ENCODE results near the gene RENBP. TPM values are rescaled to one million over a fixed set of nuclear protein-coding genes. Genes with fewer than 3 reads are reported as not detected.

The RENBP gene
- total RNA-seq, 2 experiments from 2014 or later, result 8.6 to 9.3 TPM

- H3K9me3 Mint-ChIP-seq, result no peaks in the 10 kb centered on the region
- TF ChIP-seq CTCF (IDR thresholded peaks at IDR 0.05), result no peak
Measured at GRCh38 chrX:153960077-153960476, 15.6 kb upstream of the RENBP start.

GRCh38 chrX:153959649-153960048 is 15.2 kb upstream of the RENBP start:
- Mint-ChIP-seq H3K27ac (no peak overlapping the region), H3K9me3 (no peaks in the 10 kb centered on the region), H3K36me3 (ENCODE audit: low read depth) (peaks cover 49% of the 10 kb centered on the region), H3K27me3 (no peaks in the 10 kb centered on the region), H3K4me3 (no peak overlapping the region), H3K4me1 (ENCODE audit: low read depth) (no peaks in the 10 kb centered on the region)
- DNase-seq, result no peak
- no peak for TF ChIP-seq CTCF (IDR thresholded peaks at IDR 0.05)
- peaks cover 5% of the 10 kb centered on the region for H3K4me1 ChIP-seq (ENCODE audit: insufficient read depth, low read length)
- H3K36me3 ChIP-seq (ENCODE audit: insufficient read depth, low read length), result peaks cover 95% of the 10 kb centered on the region
- CTCF ChIA-PET, result no interaction called here
- no peaks in the 10 kb centered on the region for H3K9me3 ChIP-seq (ENCODE audit: control insufficient read depth in 1 of 2, insufficient read depth in 1 of 2, low read length in 2 of 2)
- ATAC-seq (ENCODE audit: poor library complexity), result no peak
- H3K27ac ChIP-seq (ENCODE audit: low read depth in 1 of 2, low read length in 2 of 2), result no peak overlapping the region
- POLR2A ChIA-PET, result no interaction called here
- H3K4me3 ChIP-seq (ENCODE audit: low read length), result no peak overlapping the region
- no peaks in the 10 kb centered on the region for H3K27me3 ChIP-seq (ENCODE audit: control insufficient read depth in 1 of 2, insufficient read depth in 2 of 2, low read length in 2 of 2)
- intact Hi-C loops (cut with DNase I, micrococcal nuclease), result no loop called here

More at GRCh38 chrX:153960077-153960476, 15.6 kb upstream of the RENBP start:
- peaks cover 91% of the 10 kb centered on the region for H3K36me3 ChIP-seq (ENCODE audit: insufficient read depth, low read length)
- no peaks in the 10 kb centered on the region for H3K27me3 ChIP-seq (ENCODE audit: control insufficient read depth in 1 of 2, insufficient read depth in 2 of 2, low read length in 2 of 2)
- Mint-ChIP-seq H3K4me3 (no peak overlapping the region), H3K27ac (no peak overlapping the region), H3K36me3 (ENCODE audit: low read depth) (peaks cover 49% of the 10 kb centered on the region), H3K27me3 (no peaks in the 10 kb centered on the region), H3K4me1 (ENCODE audit: low read depth) (no peaks in the 10 kb centered on the region)
- no peaks in the 10 kb centered on the region for H3K9me3 ChIP-seq (ENCODE audit: control insufficient read depth in 1 of 2, insufficient read depth in 1 of 2, low read length in 2 of 2)
- intact Hi-C loops (cut with DNase I, micrococcal nuclease), result no loop called here
- DNase-seq, result no peak
- POLR2A ChIA-PET, result no interaction called here
- CTCF ChIA-PET, result no interaction called here
- H3K4me1 ChIP-seq (ENCODE audit: insufficient read depth, low read length), result peaks cover 10% of the 10 kb centered on the region
- no peak for ATAC-seq (ENCODE audit: poor library complexity)
- no peak overlapping the region for H3K27ac ChIP-seq (ENCODE audit: low read depth in 1 of 2, low read length in 2 of 2)
- no peak overlapping the region for H3K4me3 ChIP-seq (ENCODE audit: low read length)

- ChIA-PET POLR2A (no interaction called here), CTCF (interaction anchor here (1.5 kb wide), 1 partner anchor 12 kb away, joined by 3 read pairs; no protein-coding TSS in a partner anchor)
- no peak overlapping the region for H3K4me3 ChIP-seq (ENCODE audit: low read length)
- no peak overlapping the region for H3K27ac Mint-ChIP-seq
- no peaks in the 10 kb centered on the region for H3K9me3 ChIP-seq (ENCODE audit: control insufficient read depth in 1 of 2, insufficient read depth in 1 of 2, low read length in 2 of 2)
- H3K9me3 Mint-ChIP-seq, result no peaks in the 10 kb centered on the region
- H3K36me3 ChIP-seq (ENCODE audit: insufficient read depth, low read length), result peaks cover 96% of the 10 kb centered on the region
- no peaks in the 10 kb centered on the region for H3K4me1 Mint-ChIP-seq (ENCODE audit: low read depth)
- no peaks in the 10 kb centered on the region for H3K27me3 ChIP-seq (ENCODE audit: control insufficient read depth in 1 of 2, insufficient read depth in 2 of 2, low read length in 2 of 2)
- DNase-seq (no peak), ATAC-seq (ENCODE audit: poor library complexity) (no peak)
- intact Hi-C loops (cut with DNase I, micrococcal nuclease), result no loop called here
- H3K36me3 Mint-ChIP-seq (ENCODE audit: low read depth), result peaks cover 55% of the 10 kb centered on the region
- no peaks in the 10 kb centered on the region for H3K27me3 Mint-ChIP-seq
- TF ChIP-seq CTCF (IDR thresholded peaks at IDR 0.05), result no peak
- H3K4me1 ChIP-seq (ENCODE audit: insufficient read depth, low read length), result peaks cover 2% of the 10 kb centered on the region
- H3K27ac ChIP-seq (ENCODE audit: low read depth in 1 of 2, low read length in 2 of 2), result no peak overlapping the region
- H3K4me3 Mint-ChIP-seq, result no peak overlapping the region
Measured at GRCh38 chrX:153958605-153959004, 14.2 kb upstream of the RENBP start.

Measured in CD4-positive, alpha-beta T cell (primary cell).